ENCODE results near the gene GOLGA1. TPM values are rescaled to one million over a fixed set of nuclear protein-coding genes. Genes with fewer than 3 reads are reported as not detected.
"Not testable (repeated sequence)": the region's sequence is repeated elsewhere in the genome, so short reads cannot be mapped to it uniquely, and the experiment has no call there.

Gene GOLGA1
- total RNA-seq, 1 experiment from 2014 or later, result 24.3 TPM

- DNase-seq (ENCODE audit: low spot score), result no peak
These were observed 939 bp downstream of the GOLGA1 start for GRCh38 chr9:124939944-124940343.

- peak; percentile 45 for DNase-seq (ENCODE audit: low spot score)
These were observed 6.6 kb downstream of the GOLGA1 start for GRCh38 chr9:124934290-124934689.

- DNase-seq (ENCODE audit: low spot score), result no peak
These were observed 8.6 kb downstream of the GOLGA1 start for GRCh38 chr9:124932333-124932732.

- no peak for DNase-seq (ENCODE audit: low spot score)
These were observed 11.4 kb downstream of the GOLGA1 start for GRCh38 chr9:124929464-124929863.

- DNase-seq (ENCODE audit: low spot score), result no peak
These were observed 12.8 kb downstream of the GOLGA1 start for GRCh38 chr9:124928116-124928515.

GRCh38 chr9:124920394-124920793 lies 20.5 kb downstream of the GOLGA1 start:
- not testable (repeated sequence) for DNase-seq (ENCODE audit: low spot score)

- DNase-seq (ENCODE audit: low spot score), result no peak
These were observed 26.0 kb downstream of the GOLGA1 start for GRCh38 chr9:124914753-124915405.

GRCh38 chr9:124913378-124913777 lies 27.5 kb downstream of the GOLGA1 start:
- DNase-seq (ENCODE audit: low spot score), result no peak

GRCh38 chr9:124911766-124912165 lies 29.1 kb downstream of the GOLGA1 start:
- DNase-seq (ENCODE audit: low spot score), result no peak

GRCh38 chr9:124908098-124908497 lies 32.8 kb downstream of the GOLGA1 start:
- no peak for DNase-seq (ENCODE audit: low spot score)

- DNase-seq (ENCODE audit: low spot score), result no peak
These were observed 33.9 kb downstream of the GOLGA1 start for GRCh38 chr9:124906966-124907365.

- DNase-seq (ENCODE audit: low spot score), result no peak
These were observed 41.0 kb downstream of the GOLGA1 start for GRCh38 chr9:124899845-124900244.

GRCh38 chr9:124897570-124898460 lies 43.1 kb downstream of the GOLGA1 start:
- no peak for DNase-seq (ENCODE audit: low spot score)

GRCh38 chr9:124894741-124895170 lies 46.1 kb downstream of the GOLGA1 start:
- DNase-seq (ENCODE audit: low spot score), result peak; percentile 41

- DNase-seq (ENCODE audit: low spot score), result no peak
These were observed 46.7 kb downstream of the GOLGA1 start for GRCh38 chr9:124894035-124894740.

- DNase-seq (ENCODE audit: low spot score), result no peak
These were observed 50.7 kb downstream of the GOLGA1 start for GRCh38 chr9:124890179-124890578.

GRCh38 chr9:124889006-124889405 lies 51.9 kb downstream of the GOLGA1 start:
- DNase-seq (ENCODE audit: low spot score), result no peak

GRCh38 chr9:124887832-124888231 lies 53.1 kb downstream of the GOLGA1 start:
- DNase-seq (ENCODE audit: low spot score), result no peak

GRCh38 chr9:124886866-124887492 lies 53.9 kb downstream of the GOLGA1 start:
- no peak for DNase-seq (ENCODE audit: low spot score)

GRCh38 chr9:124886461-124886860 lies 54.4 kb downstream of the GOLGA1 start:
- no peak for DNase-seq (ENCODE audit: low spot score)

- no peak for DNase-seq (ENCODE audit: low spot score)
These were observed 55.3 kb downstream of the GOLGA1 start for GRCh38 chr9:124885551-124885950.

- no peak for DNase-seq (ENCODE audit: low spot score)
These were observed 56.5 kb downstream of the GOLGA1 start for GRCh38 chr9:124884376-124884775.
